GM23248 (cell line): ENCODE data around the gene FMOD. TPM values are rescaled to one million over a fixed set of nuclear protein-coding genes. Genes with fewer than 3 reads are reported as not detected.
A peak's percentile ranks its signal among the peaks of the same experiment; 100 is the strongest.

Experiments
- DNase-seq: peaks from one replicate; pipeline ENCODE4 v3.0.0-alpha.2; 2015
- H2AFZ ChIP-seq: fragments of 200-600 bp; sonication (generic); 2 replicates; pipeline ENCODE4 v1.6.1; 2016; ENCODE audit warnings: antibody characterized with exemption
- H3F3A ChIP-seq: fragments of 200-600 bp; sonication (generic); 2 replicates; pipeline ENCODE4 v1.6.1; 2016; ENCODE audit warnings: mild to moderate bottlenecking, antibody characterized with exemption, mixed run types; ENCODE audit not compliant: insufficient read depth
- H3K27ac ChIP-seq: fragments of 200-600 bp; sonication (generic); 2 replicates; pipeline ENCODE4 v1.5.1; 2016; ENCODE audit warnings: mild to moderate bottlenecking
- H3K27me3 ChIP-seq: fragments of 200-600 bp; sonication (generic); replicated peaks from 2 replicates; pipeline ENCODE4 v1.6.1; 2016; ENCODE audit warnings: mild to moderate bottlenecking; ENCODE audit not compliant: insufficient read depth
- H3K36me3 ChIP-seq: fragments of 200-600 bp; sonication (generic); 2 replicates; pipeline ENCODE4 v1.6.1; 2016; ENCODE audit warnings: low read depth, mild to moderate bottlenecking
- H3K4me1 ChIP-seq: fragments of 200-600 bp; sonication (generic); 2 replicates; pipeline ENCODE4 v1.6.1; 2016; ENCODE audit warnings: mild to moderate bottlenecking; ENCODE audit not compliant: insufficient read depth
- H3K4me2 ChIP-seq: fragments of 200-600 bp; sonication (generic); one replicate; pipeline ENCODE4 v1.6.1; 2016; ENCODE audit warnings: mild to moderate bottlenecking; ENCODE audit not compliant: unreplicated experiment
- H3K4me3 ChIP-seq: fragments of 200-600 bp; sonication (generic); 2 replicates; pipeline ENCODE4 v1.5.1; 2016; ENCODE audit warnings: mild to moderate bottlenecking
- H3K79me2 ChIP-seq: fragments of 200-600 bp; sonication (generic); 2 replicates; pipeline ENCODE4 v1.6.1; 2016; ENCODE audit warnings: mild to moderate bottlenecking; ENCODE audit not compliant: insufficient read depth
- H3K9ac ChIP-seq: fragments of 200-600 bp; sonication (generic); 2 replicates; pipeline ENCODE4 v1.6.1; 2016; ENCODE audit warnings: mild to moderate bottlenecking
- H3K9me2 ChIP-seq: fragments of 200-600 bp; sonication (generic); 2 replicates; pipeline ENCODE4 v1.6.1; 2016; ENCODE audit warnings: mixed run types, mild to moderate bottlenecking, moderate library complexity; ENCODE audit not compliant: insufficient read depth
- H3K9me3 ChIP-seq: fragments of 200-600 bp; sonication (generic); one replicate; pipeline ENCODE4 v1.6.1; 2017; ENCODE audit warnings: low read depth
- H4K20me1 ChIP-seq: fragments of 200-600 bp; sonication (generic); 2 replicates; pipeline ENCODE4 v1.6.0; 2016; ENCODE audit not compliant: insufficient read depth
- EZH2 ChIP-seq: fragments of 200-600 bp; sonication (generic); IDR thresholded peaks from 2 replicates; pipeline ENCODE4 v1.6.1; 2018; ENCODE audit warnings: antibody characterized with exemption, mild to moderate bottlenecking; ENCODE audit not compliant: insufficient read depth, poor library complexity, severe bottlenecking
- EZH2phosphoT487 ChIP-seq: fragments of 200-600 bp; sonication (generic); IDR thresholded peaks from 2 replicates; pipeline ENCODE4 v1.6.1; 2018; ENCODE audit warnings: antibody characterized with exemption, moderate library complexity, mild to moderate bottlenecking, low read depth; ENCODE audit not compliant: insufficient read depth
- WGBS, 2 experiments: methylation state at CpG; one replicate each; pipeline ENCODE4 v1.1.6; 2015 to 2017; ENCODE audit warnings: low lambda C conversion rate in 2 of 2, low coverage in 1 of 2; ENCODE audit errors: missing lambda C conversion rate in 2 of 2; 5-methylcytosine and 5-hydroxymethylcytosine counted together
- in situ Hi-C: fragments of 300-500 bp; cut with MboI; formaldehyde crosslinking; loops from 2 replicates; pipeline ENCODE4 v1.15.0; 2020
- polyA plus RNA-seq: library from polyadenylated mRNA; unstranded; fragments of >200 nt; fragmentation: Nextera tagmentation; extraction: Ambion mirVana; gene quantifications from 2 replicates; pipeline ENCODE4 v1.2.1, GENCODE V29; 2016
- total RNA-seq: library from RNA; depleted of rRNA; stranded (reverse); fragments of >200 nt; shearing (Covaris generic); gene quantifications from 2 replicates; pipeline ENCODE4 v1.2.3, GENCODE V29; 2014

Gene FMOD
- total and polyA plus RNA-seq, 2 experiments from 2014 or later = 11.4 to 14.6 TPM

- Histone ChIP-seq H3K4me2 (no peak overlapping the region), H3F3A (no peaks in the 10 kb centered on the region), H3K9me2 (no peaks in the 10 kb centered on the region), H4K20me1 (no peaks in the 10 kb centered on the region), H3K79me2 (no peaks in the 10 kb centered on the region), H3K4me3 (no peak overlapping the region), H3K9ac (no peak overlapping the region), H3K36me3 (no peaks in the 10 kb centered on the region), H2AFZ (no peak overlapping the region), H3K4me1 (no peaks in the 10 kb centered on the region), H3K27ac (no peak overlapping the region), H3K9me3 (no peaks in the 10 kb centered on the region), H3K27me3 (peaks cover 58% of the 10 kb centered on the region)
- no peak for DNase-seq
- TF ChIP-seq EZH2 = no peak
- no peak for TF ChIP-seq EZH2phosphoT487
- 60 to 61% methylated on average over 5 of the region's 5 CpGs for WGBS, 2 experiments
- in situ Hi-C loops = no loop called here
These were observed 25.9 kb downstream of the FMOD start for GRCh38 chr1:203325026-203325417.

GRCh38 chr1:203324105-203325025, 26.6 kb downstream of the FMOD start:
- Histone ChIP-seq H2AFZ (no peak overlapping the region), H3K79me2 (no peaks in the 10 kb centered on the region), H3K9me3 (no peaks in the 10 kb centered on the region), H4K20me1 (no peaks in the 10 kb centered on the region), H3K9ac (no peak overlapping the region), H3K4me3 (no peak overlapping the region), H3K36me3 (no peaks in the 10 kb centered on the region), H3K4me2 (no peak overlapping the region), H3K27me3 (peaks cover 58% of the 10 kb centered on the region), H3F3A (no peaks in the 10 kb centered on the region), H3K9me2 (no peaks in the 10 kb centered on the region), H3K4me1 (no peaks in the 10 kb centered on the region), H3K27ac (no peak overlapping the region)
- DNase-seq = peak; percentile 32
- in situ Hi-C loops = no loop called here
- no peak for TF ChIP-seq EZH2phosphoT487
- TF ChIP-seq EZH2 = no peak
- WGBS, 2 experiments = 34 to 36% methylated on average over 15 of the region's 15 CpGs

GRCh38 chr1:203323587-203323986, 27.3 kb downstream of the FMOD start:
- Histone ChIP-seq H3K4me2 (no peak overlapping the region), H3F3A (no peaks in the 10 kb centered on the region), H2AFZ (no peak overlapping the region), H3K9me3 (no peaks in the 10 kb centered on the region), H3K27me3 (peaks cover 54% of the 10 kb centered on the region), H3K4me3 (no peak overlapping the region), H4K20me1 (no peaks in the 10 kb centered on the region), H3K9me2 (no peaks in the 10 kb centered on the region), H3K4me1 (no peaks in the 10 kb centered on the region), H3K9ac (no peak overlapping the region), H3K27ac (no peak overlapping the region), H3K79me2 (no peaks in the 10 kb centered on the region), H3K36me3 (no peaks in the 10 kb centered on the region)
- in situ Hi-C loops = no loop called here
- TF ChIP-seq EZH2 (no peak), EZH2phosphoT487 (no peak)
- 32 to 49% methylated on average over 3 of the region's 3 CpGs for WGBS, 2 experiments
- no peak for DNase-seq

GRCh38 chr1:203322500-203323179, 28.3 kb downstream of the FMOD start:
- H3K4me2 ChIP-seq = no peak overlapping the region
- H3K79me2 ChIP-seq = no peaks in the 10 kb centered on the region
- H3F3A ChIP-seq = no peaks in the 10 kb centered on the region
- no peaks in the 10 kb centered on the region for H4K20me1 ChIP-seq
- in situ Hi-C loops = no loop called here
- H3K9ac ChIP-seq = no peak overlapping the region
- H3K36me3 ChIP-seq = no peaks in the 10 kb centered on the region
- H3K9me2 ChIP-seq = no peaks in the 10 kb centered on the region
- peaks cover 53% of the 10 kb centered on the region for H3K27me3 ChIP-seq
- no peaks in the 10 kb centered on the region for H3K9me3 ChIP-seq
- no peak overlapping the region for H3K27ac ChIP-seq
- H3K4me3 ChIP-seq = no peak overlapping the region
- H3K4me1 ChIP-seq = no peaks in the 10 kb centered on the region
- DNase-seq = no peak
- no peak for TF ChIP-seq EZH2
- no peak for TF ChIP-seq EZH2phosphoT487
- no peak overlapping the region for H2AFZ ChIP-seq
